Neural progenitor cell (in vitro differentiated cells): ENCODE measurements around the gene VAX1. TPM values are rescaled to one million over a fixed set of nuclear protein-coding genes. Genes with fewer than 3 reads are reported as not detected.
A peak's percentile ranks its signal among the peaks of the same experiment; 100 is the strongest.

Experiments used
- DNase-seq: peaks from one replicate; pipeline ENCODE4 v3.0.0-alpha.2; 2016; ENCODE audit warnings: low spot score
- H2AFZ ChIP-seq: fragments of 200-600 bp; sonication (generic); replicated peaks from 2 replicates; pipeline ENCODE4 v1.6.1; 2016; ENCODE audit warnings: antibody characterized with exemption
- H3F3A ChIP-seq: fragments of 200-600 bp; sonication (generic); 2 replicates; pipeline ENCODE4 v1.6.1; 2016; ENCODE audit warnings: antibody characterized with exemption, low read depth
- H3K27ac ChIP-seq: fragments of 200-600 bp; sonication (generic); 2 replicates; pipeline ENCODE4 v1.5.1; 2016; ENCODE audit warnings: mild to moderate bottlenecking
- H3K27me3 ChIP-seq: fragments of 200-600 bp; sonication (generic); 2 replicates; pipeline ENCODE4 v1.6.1; 2016; ENCODE audit warnings: mild to moderate bottlenecking, moderate library complexity
- H3K36me3 ChIP-seq: fragments of 200-600 bp; sonication (generic); 2 replicates; pipeline ENCODE4 v1.5.1; 2016
- H3K4me1 ChIP-seq: fragments of 200-600 bp; sonication (generic); 2 replicates; pipeline ENCODE4 v1.6.1; 2016; ENCODE audit warnings: mixed run types
- H3K4me2 ChIP-seq: fragments of 200-600 bp; sonication (generic); 2 replicates; pipeline ENCODE4 v1.6.1; 2016
- H3K4me3 ChIP-seq: fragments of 200-600 bp; sonication (generic); 2 replicates; pipeline ENCODE4 v1.5.1; 2016
- H3K79me2 ChIP-seq: fragments of 200-600 bp; sonication (generic); 2 replicates; pipeline ENCODE4 v1.6.1; 2016; ENCODE audit warnings: low read depth
- H3K9ac ChIP-seq: fragments of 200-600 bp; sonication (generic); 2 replicates; pipeline ENCODE4 v1.6.1; 2016
- H3K9me3 ChIP-seq: fragments of 200-600 bp; sonication (generic); 2 replicates; pipeline ENCODE4 v1.5.1; 2016; ENCODE audit warnings: low read depth
- H4K20me1 ChIP-seq: fragments of 200-600 bp; sonication (generic); 2 replicates; pipeline ENCODE4 v1.6.1; 2016; ENCODE audit warnings: low read depth
- H3K27ac Mint-ChIP-seq: 3 replicates; pipeline ENCODE4 v1.8.0; 2021; ENCODE audit warnings: mixed read lengths
- H3K27me3 Mint-ChIP-seq: 2 replicates; pipeline ENCODE4 v1.8.0; 2022; ENCODE audit warnings: low read depth, mild to moderate bottlenecking, inconsistent platforms, moderate library complexity, mixed read lengths; ENCODE audit not compliant: insufficient read depth
- H3K36me3 Mint-ChIP-seq: 3 replicates; pipeline ENCODE4 v1.8.0; 2021; ENCODE audit warnings: mixed read lengths
- H3K4me1 Mint-ChIP-seq: 3 replicates; pipeline ENCODE4 v1.8.0; 2021; ENCODE audit warnings: mixed read lengths
- H3K4me3 Mint-ChIP-seq: 3 replicates; pipeline ENCODE4 v1.8.0; 2021; ENCODE audit warnings: mild to moderate bottlenecking, moderate library complexity, mixed read lengths
- H3K9me3 Mint-ChIP-seq: 3 replicates; pipeline ENCODE4 v1.8.0; 2020; ENCODE audit warnings: mixed read lengths
- EZH2 ChIP-seq: fragments of 200-600 bp; sonication (generic); IDR thresholded peaks from 2 replicates; pipeline ENCODE4 v1.6.1; 2017; ENCODE audit warnings: antibody characterized with exemption, mild to moderate bottlenecking, moderate library complexity
- EZH2phosphoT487 ChIP-seq: fragments of 200-600 bp; sonication (generic); IDR thresholded peaks from 2 replicates; pipeline ENCODE4 v1.6.1; 2017; ENCODE audit warnings: antibody characterized with exemption
- total RNA-seq: library from RNA; depleted of rRNA; stranded (reverse); fragments of >200 nt; gene quantifications from 2 replicates; pipeline ENCODE4 v1.2.3, GENCODE V29; 2015; ENCODE audit warnings: low replicate concordance
- TF ChIP-seq, protein P1 (sequence below): fragments of 200-600 bp; sonication (generic); IDR thresholded peaks from 2 replicates; pipeline ENCODE4 v1.5.1; 2017; ENCODE audit warnings: antibody characterized with exemption, mild to moderate bottlenecking

Gene VAX1
- total RNA-seq, 1 donor from 2014 or later = not detected

DNA sequence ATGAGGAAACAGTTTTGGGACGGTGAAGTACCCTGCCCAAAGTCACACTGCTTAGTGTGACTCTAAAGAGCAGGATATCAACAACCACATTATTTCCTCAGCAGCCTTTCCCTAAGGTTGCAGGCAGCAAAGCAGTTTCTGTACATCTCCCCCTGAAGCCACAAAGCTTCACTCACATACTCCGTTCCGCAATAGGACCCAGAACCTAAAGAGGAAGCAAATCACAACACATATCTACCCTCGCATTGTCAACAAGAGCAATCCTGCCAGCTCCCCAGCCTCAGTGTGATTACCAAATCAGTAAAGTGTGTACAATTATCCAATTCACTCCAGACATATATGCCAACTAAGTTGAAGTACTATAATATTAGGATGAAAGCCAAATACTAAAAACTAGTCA lies 30.8 kb downstream of the VAX1 start:
- Histone ChIP-seq H3K4me2 (no peak overlapping the region), H3K9me3 (no peaks in the 10 kb centered on the region), H3K27me3 (no peaks in the 10 kb centered on the region), H3K9ac (no peak overlapping the region), H3K4me1 (peaks cover 7% of the 10 kb centered on the region), H3K36me3 (no peaks in the 10 kb centered on the region), H3K4me3 (no peak overlapping the region), H2AFZ (no peak overlapping the region), H3K79me2 (no peaks in the 10 kb centered on the region), H3F3A (no peaks in the 10 kb centered on the region), H3K27ac (no peak overlapping the region), H4K20me1 (no peaks in the 10 kb centered on the region)
- Mint-ChIP-seq H3K27ac (no peak overlapping the region), H3K27me3 (peaks cover 4% of the 10 kb centered on the region), H3K9me3 (no peaks in the 10 kb centered on the region), H3K4me3 (no peak overlapping the region), H3K36me3 (no peaks in the 10 kb centered on the region), H3K4me1 (peaks cover 5% of the 10 kb centered on the region)
- TF ChIP-seq, protein P1, sequence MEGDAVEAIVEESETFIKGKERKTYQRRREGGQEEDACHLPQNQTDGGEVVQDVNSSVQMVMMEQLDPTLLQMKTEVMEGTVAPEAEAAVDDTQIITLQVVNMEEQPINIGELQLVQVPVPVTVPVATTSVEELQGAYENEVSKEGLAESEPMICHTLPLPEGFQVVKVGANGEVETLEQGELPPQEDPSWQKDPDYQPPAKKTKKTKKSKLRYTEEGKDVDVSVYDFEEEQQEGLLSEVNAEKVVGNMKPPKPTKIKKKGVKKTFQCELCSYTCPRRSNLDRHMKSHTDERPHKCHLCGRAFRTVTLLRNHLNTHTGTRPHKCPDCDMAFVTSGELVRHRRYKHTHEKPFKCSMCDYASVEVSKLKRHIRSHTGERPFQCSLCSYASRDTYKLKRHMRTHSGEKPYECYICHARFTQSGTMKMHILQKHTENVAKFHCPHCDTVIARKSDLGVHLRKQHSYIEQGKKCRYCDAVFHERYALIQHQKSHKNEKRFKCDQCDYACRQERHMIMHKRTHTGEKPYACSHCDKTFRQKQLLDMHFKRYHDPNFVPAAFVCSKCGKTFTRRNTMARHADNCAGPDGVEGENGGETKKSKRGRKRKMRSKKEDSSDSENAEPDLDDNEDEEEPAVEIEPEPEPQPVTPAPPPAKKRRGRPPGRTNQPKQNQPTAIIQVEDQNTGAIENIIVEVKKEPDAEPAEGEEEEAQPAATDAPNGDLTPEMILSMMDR = no peak
- TF ChIP-seq EZH2phosphoT487 (no peak), EZH2 (no peak)
- DNase-seq = no peak

DNA sequence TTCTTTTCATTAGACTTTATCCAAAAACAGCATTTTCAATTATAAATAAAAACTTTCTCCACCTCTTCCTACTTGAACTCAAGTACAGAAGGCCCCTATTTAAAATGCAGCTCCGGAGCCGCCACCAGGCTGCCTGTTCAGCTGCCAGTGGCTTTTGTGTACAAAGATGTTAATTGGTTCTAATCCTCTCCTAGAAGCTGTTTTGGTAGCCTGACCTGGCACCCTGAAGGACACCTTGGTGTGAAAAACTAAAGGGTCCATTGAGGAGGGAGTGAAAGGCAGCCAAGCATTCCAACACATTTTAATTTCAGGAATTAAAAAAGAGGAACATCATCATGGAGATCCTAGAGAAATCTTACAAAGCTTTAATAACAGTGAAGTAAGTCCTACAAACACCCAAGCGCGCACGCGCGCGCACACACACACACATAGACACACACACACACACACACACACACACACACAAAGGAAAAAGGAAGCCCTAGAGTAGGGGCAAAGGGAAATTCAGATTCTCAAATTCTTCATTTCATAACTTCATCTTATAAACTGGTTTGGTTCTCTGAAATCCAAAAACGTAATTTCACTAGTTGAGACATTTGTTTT lies 41.4 kb downstream of the VAX1 start:
- H3K79me2 ChIP-seq = no peaks in the 10 kb centered on the region
- H2AFZ ChIP-seq = no peak overlapping the region
- peaks cover 25% of the 10 kb centered on the region for H3K27me3 ChIP-seq
- Mint-ChIP-seq H3K4me3 (no peak overlapping the region), H3K9me3 (peaks cover 3% of the 10 kb centered on the region), H3K27ac (peak overlapping the region; percentile 6), H3K27me3 (peaks cover 10% of the 10 kb centered on the region), H3K36me3 (peaks cover 3% of the 10 kb centered on the region), H3K4me1 (peaks cover 43% of the 10 kb centered on the region)
- H3F3A ChIP-seq = peaks cover 38% of the 10 kb centered on the region
- H3K27ac ChIP-seq = no peak overlapping the region
- no peaks in the 10 kb centered on the region for H3K9me3 ChIP-seq
- H3K9ac ChIP-seq = no peak overlapping the region
- TF ChIP-seq EZH2 = no peak
- TF ChIP-seq, protein P1 = no peak
- no peak for TF ChIP-seq EZH2phosphoT487
- H3K36me3 ChIP-seq = no peaks in the 10 kb centered on the region
- DNase-seq = peak; percentile 74
- H4K20me1 ChIP-seq = peaks cover 6% of the 10 kb centered on the region
- peaks cover 43% of the 10 kb centered on the region for H3K4me1 ChIP-seq
- peak overlapping the region; percentile 69 for H3K4me2 ChIP-seq
- no peak overlapping the region for H3K4me3 ChIP-seq

DNA sequence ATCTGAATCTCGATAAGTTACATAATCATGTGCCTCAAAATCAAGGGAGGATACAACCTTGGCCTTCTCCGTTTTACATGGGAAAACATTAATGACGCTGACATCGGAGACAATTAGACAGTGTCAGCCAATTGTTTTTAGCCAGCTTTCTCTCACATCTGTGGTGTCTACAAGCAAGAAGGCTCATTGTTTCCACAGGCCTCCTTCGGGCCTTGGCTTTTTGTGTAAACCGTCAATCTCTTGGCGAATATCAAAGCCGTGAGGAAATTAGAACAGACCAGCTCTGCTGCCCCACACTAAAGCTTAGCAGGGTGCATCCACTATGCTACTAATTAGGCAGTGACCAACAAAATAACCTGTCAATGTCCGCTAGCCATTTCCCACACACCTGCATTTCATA lies 43.2 kb downstream of the VAX1 start:
- Histone ChIP-seq H2AFZ (no peak overlapping the region), H3K4me3 (peak overlapping the region; percentile 5), H3K9ac (no peak overlapping the region), H3F3A (peaks cover 38% of the 10 kb centered on the region), H3K27ac (no peak overlapping the region), H3K27me3 (peaks cover 41% of the 10 kb centered on the region), H3K9me3 (no peaks in the 10 kb centered on the region), H4K20me1 (peaks cover 6% of the 10 kb centered on the region), H3K4me2 (peak overlapping the region; percentile 69), H3K4me1 (peaks cover 43% of the 10 kb centered on the region), H3K36me3 (no peaks in the 10 kb centered on the region), H3K79me2 (no peaks in the 10 kb centered on the region)
- peak; percentile 88 for DNase-seq
- TF ChIP-seq, protein P1 = no peak
- TF ChIP-seq EZH2 = no peak
- TF ChIP-seq EZH2phosphoT487 = no peak
- peaks cover 7% of the 10 kb centered on the region for H3K27me3 Mint-ChIP-seq
- H3K27ac Mint-ChIP-seq = peak overlapping the region; percentile 7
- peak overlapping the region; percentile 38 for H3K4me3 Mint-ChIP-seq
- H3K36me3 Mint-ChIP-seq = peaks cover 3% of the 10 kb centered on the region
- H3K4me1 Mint-ChIP-seq = peaks cover 43% of the 10 kb centered on the region
- peaks cover 3% of the 10 kb centered on the region for H3K9me3 Mint-ChIP-seq
